Gastrocnemius medialis (tissue), 4 donors: ENCODE results near the gene ARID5B. TPM values are rescaled to one million over a fixed set of nuclear protein-coding genes. Genes with fewer than 3 reads are reported as not detected.
A peak's percentile ranks its signal among the peaks of the same experiment; 100 is the strongest.

Experiments
- ATAC-seq, 2 donors: fragments of 150-250 bp; one replicate each; pipeline ENCODE4 v1.9.1; 2016
- DNase-seq, 2 donors: peaks; one replicate each; pipeline ENCODE4 v3.0.0-alpha.2; 2019
- H3K27ac ChIP-seq, 4 donors: fragments of 200-600 bp; sonication (generic); 1 replicate in 1 of 4; 2 replicates in 3 of 4; pipeline ENCODE4 v1.5.1; 2016 to 2018; ENCODE audit warnings: mild to moderate bottlenecking in 2 of 4, moderate library complexity in 1 of 4
- H3K27me3 ChIP-seq, 3 donors: fragments of 200-600 bp; sonication (generic) in 2 of 3; 1 replicate in 1 of 3; 2 replicates in 2 of 3; pipeline versions ENCODE4 v1.5.1 to v1.6.0; 2016 to 2019; ENCODE audit warnings: mild to moderate bottlenecking in 1 of 3, moderate library complexity in 1 of 3
- H3K36me3 ChIP-seq, 2 donors: fragments of 200-600 bp; sonication (generic) in 1 of 2; one replicate each; pipeline ENCODE4 v1.5.1; 2017 to 2018
- H3K4me1 ChIP-seq, 2 donors: fragments of 200-600 bp; sonication (generic) in 1 of 2; one replicate each; pipeline ENCODE4 v1.5.1; 2016 to 2017; ENCODE audit warnings: mild to moderate bottlenecking in 2 of 2
- H3K4me3 ChIP-seq, 4 donors: fragments of 200-600 bp; sonication (generic) in 3 of 4; 1 replicate in 1 of 4; 2 replicates in 3 of 4; pipeline ENCODE4 v1.5.1; 2016 to 2019; ENCODE audit warnings: mild to moderate bottlenecking in 2 of 4
- H3K9me3 ChIP-seq, 3 donors: fragments of 200-600 bp; sonication (generic) in 2 of 3; 1 replicate in 1 of 3; 2 replicates in 2 of 3; pipeline ENCODE4 v1.5.1; 2016 to 2019
- POLR2A ChIP-seq, 2 donors: fragments of 450-650 bp; IDR thresholded peaks; one replicate each; pipeline ENCODE4 v1.6.1; 2017; ENCODE audit warnings: antibody characterized with exemption in 2 of 2, mild to moderate bottlenecking in 2 of 2, moderate library complexity in 2 of 2
- in situ Hi-C, 4 donors: fragments of 200-750 bp; cut with MboI; loops; one replicate each; pipeline versions ENCODE4 v1.15.0 to v1.8.0; 2017; ENCODE audit warnings: low sequenced_read_pairs in 4 of 4
- intact Hi-C: fragments of 100-400 bp; cut with DNase I; formaldehyde crosslinking; loops from one replicate; pipeline ENCODE4 v1.15.1; 2023; ENCODE audit warnings: low total_unique reads
- total RNA-seq, 4 donors: library from RNA; depleted of rRNA; stranded (reverse); fragments of >200 nt; gene quantifications; one replicate each; pipeline versions ENCODE4 v1.1.0 to v1.2.3, GENCODE V29; 2016
- TF ChIP-seq, protein P1 (sequence below), 5 experiments: fragments of 450-650 bp in 3 of 5; fragments of 200-600 bp in 2 of 5; sonication (generic) in 2 of 5; IDR thresholded peaks in 4 of 5; conservative IDR thresholded peaks in 1 of 5; 1 replicate in 4 of 5; 2 replicates in 1 of 5; pipeline ENCODE4 v1.5.1; 2016 to 2019; ENCODE audit warnings: antibody characterized with exemption in 5 of 5, mild to moderate bottlenecking in 3 of 5, moderate library complexity in 3 of 5

The ARID5B gene
- total RNA-seq, 4 donors from 2014 or later, result 156 to 512 (median 263) TPM

DNA sequence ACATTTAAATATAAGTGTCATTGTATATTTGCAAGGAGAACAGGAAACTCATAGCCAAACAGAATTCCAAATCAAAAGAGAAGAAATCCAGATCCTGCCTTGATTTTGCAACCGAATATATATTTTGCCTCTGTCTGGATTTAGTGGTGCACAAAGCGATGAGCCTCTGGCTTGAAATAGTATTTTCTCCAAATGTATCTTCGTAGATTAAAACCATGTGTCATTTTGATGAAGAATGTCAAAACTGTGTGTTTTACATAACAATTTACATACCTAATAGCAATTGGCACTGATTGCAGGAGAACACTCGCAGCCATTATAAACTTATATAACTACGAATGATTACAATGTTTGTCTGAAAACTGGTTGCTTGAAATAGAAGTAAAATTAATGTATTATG is 156.4 kb downstream of the ARID5B start:
- peaks cover 56 to 99% of the 10 kb centered on the region in 2 donors for H3K4me1 ChIP-seq
- TF ChIP-seq, protein P1, sequence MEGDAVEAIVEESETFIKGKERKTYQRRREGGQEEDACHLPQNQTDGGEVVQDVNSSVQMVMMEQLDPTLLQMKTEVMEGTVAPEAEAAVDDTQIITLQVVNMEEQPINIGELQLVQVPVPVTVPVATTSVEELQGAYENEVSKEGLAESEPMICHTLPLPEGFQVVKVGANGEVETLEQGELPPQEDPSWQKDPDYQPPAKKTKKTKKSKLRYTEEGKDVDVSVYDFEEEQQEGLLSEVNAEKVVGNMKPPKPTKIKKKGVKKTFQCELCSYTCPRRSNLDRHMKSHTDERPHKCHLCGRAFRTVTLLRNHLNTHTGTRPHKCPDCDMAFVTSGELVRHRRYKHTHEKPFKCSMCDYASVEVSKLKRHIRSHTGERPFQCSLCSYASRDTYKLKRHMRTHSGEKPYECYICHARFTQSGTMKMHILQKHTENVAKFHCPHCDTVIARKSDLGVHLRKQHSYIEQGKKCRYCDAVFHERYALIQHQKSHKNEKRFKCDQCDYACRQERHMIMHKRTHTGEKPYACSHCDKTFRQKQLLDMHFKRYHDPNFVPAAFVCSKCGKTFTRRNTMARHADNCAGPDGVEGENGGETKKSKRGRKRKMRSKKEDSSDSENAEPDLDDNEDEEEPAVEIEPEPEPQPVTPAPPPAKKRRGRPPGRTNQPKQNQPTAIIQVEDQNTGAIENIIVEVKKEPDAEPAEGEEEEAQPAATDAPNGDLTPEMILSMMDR (IDR thresholded peaks at IDR 0.05 in 4 of 5, conservative IDR thresholded peaks at IDR 0.05 in 1 of 5), result no peak
- TF ChIP-seq POLR2A (IDR thresholded peaks at IDR 0.05), result no peak
- no peaks in the 10 kb centered on the region for H3K9me3 ChIP-seq
- in situ Hi-C loops, result loop anchor here in 2 of 4 donors (10.0 to 25.0 kb wide), 4 partner anchors 1121 to 1657 kb away; partner anchors contain the start of gene RHOBTB1 (in 1 of the 2)
- H3K27me3 ChIP-seq, result no peaks in the 10 kb centered on the region
- intact Hi-C loops, result loop anchor here (10.0 kb wide), 1 partner anchor 1207 kb away; no protein-coding TSS in a partner anchor
- ATAC-seq, result no peak
- H3K36me3 ChIP-seq, result peaks cover 8 to 89% of the 10 kb centered on the region in 2 donors
- peak overlapping the region; percentile 95 to 99 (median 96) for H3K27ac ChIP-seq
- DNase-seq, result no peak
- H3K4me3 ChIP-seq, result peak overlapping the region; percentile 24 to 79 (median 74)

DNA sequence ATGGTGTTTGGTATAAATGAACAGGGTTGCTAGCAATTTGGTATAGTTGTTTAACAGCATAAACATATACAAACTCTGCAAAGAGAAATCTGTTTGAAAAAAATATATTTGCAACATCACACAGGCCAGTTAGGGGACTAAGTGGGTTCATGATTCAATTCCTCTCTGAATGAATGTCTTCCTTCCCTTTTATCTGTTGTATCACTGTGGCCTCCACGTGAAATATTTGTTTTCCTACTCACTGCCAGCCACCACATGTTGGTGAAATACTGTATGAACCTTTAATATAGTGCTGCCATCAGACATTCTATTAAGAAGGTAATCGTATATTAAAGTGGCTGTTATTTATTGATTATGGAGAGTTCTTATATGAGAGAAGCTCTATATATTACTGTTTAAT is 157.0 kb downstream of the ARID5B start:
- Histone ChIP-seq H3K27me3 (no peaks in the 10 kb centered on the region), H3K27ac (peak overlapping the region; percentile 95 to 99 (median 96)), H3K9me3 (no peaks in the 10 kb centered on the region), H3K36me3 (peaks cover 8 to 82% of the 10 kb centered on the region in 2 donors), H3K4me3 (peak overlapping the region; percentile 24 to 79 (median 74)), H3K4me1 (peaks cover 60 to 99% of the 10 kb centered on the region in 2 donors)
- in situ Hi-C loops, result loop anchor here in 2 of 4 donors (10.0 to 25.0 kb wide), 4 partner anchors 1121 to 1656 kb away; partner anchors contain the start of gene RHOBTB1 (in 1 of the 2)
- TF ChIP-seq, protein P1 (IDR thresholded peaks at IDR 0.05 in 4 of 5, conservative IDR thresholded peaks at IDR 0.05 in 1 of 5), result no peak
- no peak for TF ChIP-seq POLR2A (IDR thresholded peaks at IDR 0.05)
- no peak for ATAC-seq
- intact Hi-C loops, result loop anchor here (10.0 kb wide), 1 partner anchor 1206 kb away; no protein-coding TSS in a partner anchor
- no peak for DNase-seq

DNA sequence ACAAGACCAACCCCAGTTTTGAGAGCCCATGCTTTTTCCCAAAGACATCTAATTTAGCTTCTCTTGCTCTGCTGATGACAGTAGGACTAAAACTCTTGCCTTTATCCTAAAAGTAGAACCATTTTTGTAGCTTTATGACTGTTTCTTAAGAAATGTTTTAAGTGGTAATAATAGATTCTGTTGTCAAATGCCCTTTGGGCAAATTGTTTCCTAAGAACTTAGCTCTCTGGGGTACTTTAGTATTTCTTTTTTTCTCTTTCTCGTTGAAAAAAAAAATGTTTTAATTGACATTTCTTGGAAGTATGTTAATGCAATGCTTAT is 157.4 kb downstream of the ARID5B start:
- DNase-seq (no peak), ATAC-seq (no peak)
- in situ Hi-C loops, result loop anchor here in 2 of 4 donors (10.0 to 25.0 kb wide), 4 partner anchors 1122 to 1656 kb away; partner anchors contain the start of gene RHOBTB1 (in 1 of the 2)
- no peaks in the 10 kb centered on the region for H3K9me3 ChIP-seq
- peaks cover 62 to 99% of the 10 kb centered on the region in 2 donors for H3K4me1 ChIP-seq
- peak overlapping the region in 3 of 4 donors; percentile 72 to 79 (median 77) for H3K4me3 ChIP-seq
- intact Hi-C loops, result loop anchor here (10.0 kb wide), 1 partner anchor 1206 kb away; no protein-coding TSS in a partner anchor
- no peaks in the 10 kb centered on the region for H3K27me3 ChIP-seq
- peaks cover 6 to 79% of the 10 kb centered on the region in 2 donors for H3K36me3 ChIP-seq
- peak overlapping the region; percentile 95 to 99 (median 96) for H3K27ac ChIP-seq
- no peak for TF ChIP-seq POLR2A (IDR thresholded peaks at IDR 0.05)
- TF ChIP-seq, protein P1 (IDR thresholded peaks at IDR 0.05 in 4 of 5, conservative IDR thresholded peaks at IDR 0.05 in 1 of 5), result no peak

DNA sequence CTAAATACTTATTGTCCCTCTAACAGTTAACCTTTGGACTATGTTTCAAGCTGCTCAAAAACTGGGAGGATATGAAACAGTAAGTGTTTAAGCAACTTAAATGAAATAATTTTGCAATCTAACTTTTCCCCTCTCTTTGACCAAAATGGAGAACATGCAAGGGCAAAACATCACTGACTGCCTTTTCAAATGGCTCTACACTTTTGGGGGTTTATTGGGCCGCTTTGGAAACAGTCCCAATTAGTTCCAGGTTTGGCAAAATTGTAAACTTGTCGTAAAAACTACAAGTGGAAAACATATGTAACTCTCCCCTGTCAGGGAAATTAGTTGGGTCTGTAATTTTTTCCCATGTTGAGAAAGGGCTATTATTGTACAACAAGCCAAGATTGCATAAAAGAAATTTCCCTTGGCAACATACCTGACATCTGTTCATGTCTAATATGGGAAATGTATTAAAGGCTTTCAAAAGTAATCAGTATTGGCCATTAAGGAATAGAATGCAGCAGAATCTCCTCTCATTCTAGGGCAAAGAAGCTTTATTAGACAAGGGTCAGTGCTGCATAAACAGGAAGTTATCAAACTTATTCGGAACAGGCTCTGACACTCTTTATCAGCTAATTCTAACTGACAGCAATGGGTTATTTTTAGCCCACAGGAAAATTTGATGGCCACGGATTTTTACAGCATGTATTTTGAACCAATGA is 157.9 kb downstream of the ARID5B start:
- no peaks in the 10 kb centered on the region for H3K9me3 ChIP-seq
- no peak for TF ChIP-seq POLR2A (IDR thresholded peaks at IDR 0.05)
- TF ChIP-seq, protein P1 (IDR thresholded peaks at IDR 0.05 in 4 of 5, conservative IDR thresholded peaks at IDR 0.05 in 1 of 5), result no peak
- intact Hi-C loops, result loop anchor here (10.0 kb wide), 1 partner anchor 1205 kb away; no protein-coding TSS in a partner anchor
- H3K27me3 ChIP-seq, result no peaks in the 10 kb centered on the region
- H3K36me3 ChIP-seq, result peaks cover 2 to 74% of the 10 kb centered on the region in 2 donors
- no peak for DNase-seq
- peak overlapping the region in 3 of 4 donors; percentile 72 to 79 (median 77) for H3K4me3 ChIP-seq
- ATAC-seq, result no peak
- in situ Hi-C loops, result loop anchor here in 2 of 4 donors (10.0 to 25.0 kb wide), 4 partner anchors 1122 to 1655 kb away; partner anchors contain the start of gene RHOBTB1 (in 1 of the 2)
- H3K4me1 ChIP-seq, result peaks cover 62 to 99% of the 10 kb centered on the region in 2 donors
- peak overlapping the region; percentile 95 to 99 (median 96) for H3K27ac ChIP-seq
